ENCODE results near the gene TOP3A. TPM values are rescaled to one million over a fixed set of nuclear protein-coding genes. Genes with fewer than 3 reads are reported as not detected.

The TOP3A gene
- total RNA-seq, 1 donor from 2014 or later, result 23.8 TPM

- ATAC-seq, result no peak
Measured at GRCh38 chr17:18270046-18270931, 44.5 kb downstream of the TOP3A start.

DNA sequence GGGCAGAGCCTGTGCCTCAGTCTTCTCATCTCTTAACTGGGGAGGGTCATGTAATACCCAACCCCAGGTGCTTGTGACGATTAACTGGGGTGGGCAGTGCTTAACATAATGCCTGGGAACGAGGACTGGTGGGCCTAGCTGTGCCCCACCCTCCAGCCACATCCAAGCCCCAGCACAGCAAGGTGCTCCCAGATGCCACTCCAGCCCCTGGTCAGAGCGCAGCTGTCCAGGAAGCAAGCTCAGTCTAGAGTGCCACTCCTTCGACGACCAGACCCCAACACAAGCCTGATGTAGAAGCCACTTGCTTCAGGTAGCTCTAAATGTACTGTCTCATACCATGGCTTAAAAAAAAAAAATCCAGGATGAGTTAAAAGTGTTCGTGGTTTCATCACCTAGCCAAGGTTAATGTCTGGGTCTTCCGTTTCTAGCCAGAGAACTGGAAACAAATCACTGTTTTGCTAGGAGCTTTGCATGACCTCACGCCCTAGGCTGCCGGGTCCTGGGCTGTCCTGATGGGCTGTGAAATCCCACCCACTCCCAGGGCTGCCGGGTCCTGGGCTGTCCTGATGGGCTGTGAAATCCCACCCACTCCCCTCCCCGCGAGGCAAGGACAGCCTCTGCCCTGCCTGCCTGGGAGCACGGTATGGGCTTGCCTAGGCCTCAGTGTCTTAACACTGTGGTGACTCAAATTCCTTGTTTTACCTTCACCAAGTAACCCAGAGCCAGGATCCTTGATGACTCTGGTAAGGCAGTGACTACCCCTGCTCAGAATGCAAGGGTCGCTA lies 46.7 kb downstream of the TOP3A start:
- peak; percentile 55 for ATAC-seq

GRCh38 chr17:18267366-18267765 lies 47.4 kb downstream of the TOP3A start:
- ATAC-seq, result no peak

- ATAC-seq, result no peak
Measured at GRCh38 chr17:18263885-18264682, 50.7 kb downstream of the TOP3A start.

DNA sequence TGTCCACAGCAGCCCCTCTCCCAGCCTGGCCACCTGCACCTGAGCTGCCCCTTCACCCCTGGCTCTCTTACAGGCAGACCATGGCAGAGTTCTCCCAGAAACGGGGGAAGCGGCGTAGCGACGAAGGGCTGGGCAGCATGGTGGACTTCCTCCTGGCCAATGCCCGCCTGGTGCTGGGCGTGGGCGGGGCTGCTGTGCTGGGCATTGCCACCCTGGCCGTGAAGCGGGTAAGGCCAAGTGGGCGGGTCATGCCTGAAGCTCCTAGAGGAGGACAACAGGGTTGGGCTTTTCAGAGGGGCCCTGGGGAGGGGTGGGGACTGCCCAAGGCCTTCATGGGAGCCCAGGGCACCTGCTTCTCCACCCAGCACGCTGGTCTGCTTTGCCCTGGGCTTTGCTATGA lies 52.2 kb downstream of the TOP3A start:
- no peak for ATAC-seq

DNA sequence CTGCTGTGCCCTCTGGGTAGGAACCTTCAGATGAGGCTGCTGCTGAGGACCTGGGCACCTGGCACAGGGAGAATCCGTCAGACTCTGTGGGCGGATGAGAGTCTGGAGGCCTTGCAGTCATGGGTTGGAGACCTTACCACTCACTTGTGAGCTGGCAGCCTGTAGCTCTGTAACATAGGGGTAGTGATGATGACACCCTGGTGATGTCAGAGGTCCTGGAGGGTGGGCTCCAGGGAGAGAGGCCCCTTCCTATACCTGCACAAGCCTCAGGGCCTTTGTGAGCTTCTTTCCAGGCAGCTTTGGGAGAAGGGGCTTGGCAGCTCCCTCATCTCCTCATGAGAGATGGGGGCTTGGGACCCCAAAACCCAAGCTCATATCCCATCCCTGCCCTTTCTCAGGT lies 52.7 kb downstream of the TOP3A start:
- ATAC-seq, result no peak

GRCh38 chr17:18261659-18262058 lies 53.1 kb downstream of the TOP3A start:
- ATAC-seq, result no peak

DNA sequence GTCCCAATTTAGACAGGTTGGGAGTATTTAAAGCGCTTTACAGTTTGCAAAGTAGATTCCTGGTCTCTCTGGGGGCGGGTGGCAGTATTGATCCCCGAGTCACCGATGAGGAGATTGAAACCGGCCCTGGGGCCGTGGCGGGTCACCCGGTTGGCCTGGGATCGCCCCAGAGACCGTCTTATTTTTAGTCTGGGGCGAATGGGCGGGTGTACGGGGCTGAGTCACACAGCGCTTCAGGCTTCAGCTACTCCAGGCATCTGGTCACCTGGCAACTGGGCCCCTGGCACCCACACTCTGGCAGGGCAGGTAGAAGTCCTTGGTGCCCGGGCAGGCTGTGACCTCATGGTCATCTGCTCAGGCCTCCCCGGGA lies 53.7 kb downstream of the TOP3A start:
- ATAC-seq, result peak; percentile 49

GRCh38 chr17:18260332-18261145 lies 54.3 kb downstream of the TOP3A start, which contains the start of gene MIEF2:
TSS of gene MIEF2 (plus strand) at chr17:18260662. CDS start at chr17:18262721, 2,059 bp downstream.
- peak; percentile 83 for ATAC-seq

DNA sequence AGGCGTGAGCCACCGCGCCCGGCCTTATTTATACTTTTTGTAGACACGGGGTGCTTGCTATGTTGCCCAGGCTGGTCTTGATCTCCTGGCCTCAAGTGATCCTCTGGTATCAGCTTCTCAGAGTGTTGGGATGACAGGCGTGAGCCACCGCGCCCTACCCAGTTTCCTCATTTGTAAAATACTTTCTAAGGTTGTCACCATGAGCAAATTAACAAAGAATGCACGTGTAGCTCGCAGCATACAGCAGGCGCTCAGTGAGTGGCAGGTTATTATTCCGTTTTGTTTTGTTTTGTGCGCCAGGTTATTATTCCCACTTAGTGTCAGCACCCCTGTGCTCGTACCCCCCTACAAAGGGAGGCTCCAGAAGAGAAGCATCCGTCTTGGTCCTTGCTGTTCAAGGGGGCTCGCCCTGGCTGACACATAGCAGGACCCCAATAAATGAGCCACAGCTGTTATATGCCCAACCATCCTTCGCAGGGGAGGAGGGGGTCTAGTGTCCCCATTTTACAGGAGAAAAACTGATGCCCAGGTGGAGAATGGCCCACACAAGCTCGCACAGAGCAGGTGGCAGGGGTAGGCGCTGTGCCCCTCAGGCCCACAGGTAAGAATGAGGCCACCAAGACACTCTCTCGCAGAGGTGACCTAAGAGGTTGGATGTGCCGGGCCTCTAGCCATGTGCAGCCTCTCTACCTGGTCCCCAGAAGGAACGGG lies 55.0 kb downstream of the TOP3A start:
- ATAC-seq, result peak; percentile 29

DNA sequence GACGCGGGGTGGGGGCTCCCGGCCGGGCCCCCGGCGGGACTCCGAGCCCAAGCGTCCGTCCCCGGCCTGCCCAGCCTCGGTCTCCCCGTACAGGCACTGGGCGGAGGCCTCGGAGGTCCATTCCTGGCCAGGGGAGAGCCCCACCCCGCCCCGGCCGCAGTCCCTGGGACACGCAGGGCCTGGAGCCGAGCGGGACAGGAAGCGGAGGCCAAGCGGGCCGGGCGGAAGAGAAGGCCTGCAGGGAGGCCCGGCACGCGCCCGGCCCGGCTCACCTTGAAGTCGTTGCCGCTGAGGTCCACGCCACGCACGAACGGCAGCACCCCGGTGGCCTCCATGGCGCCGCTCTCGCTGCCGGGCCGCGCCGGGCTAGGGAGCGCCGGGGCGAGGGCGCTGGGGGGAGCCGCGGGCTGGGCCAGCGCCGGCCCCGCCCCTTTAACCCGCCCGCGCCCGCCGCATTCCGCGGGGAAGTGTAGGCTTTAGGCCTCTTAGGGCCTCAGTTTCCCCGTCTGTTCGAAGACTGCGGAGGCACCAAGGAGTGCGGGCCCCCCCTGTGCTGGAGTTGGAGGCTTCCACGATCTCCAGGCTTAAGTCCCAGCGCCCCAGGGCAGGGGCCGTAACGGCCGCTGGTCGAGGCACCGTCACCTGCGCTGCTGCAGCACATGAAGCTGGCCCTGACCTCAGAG lies 56.3 kb downstream of the TOP3A start, which contains the start of gene FLII:
FLII (minus strand) TSS at position 383 of the 683 bp plus-strand sequence; CDS start at position 335, 48 bp downstream.
- peak; percentile 51 for ATAC-seq

GRCh38 chr17:18257982-18258355 lies 56.8 kb downstream of the TOP3A start:
- peak; percentile 70 for ATAC-seq

DNA sequence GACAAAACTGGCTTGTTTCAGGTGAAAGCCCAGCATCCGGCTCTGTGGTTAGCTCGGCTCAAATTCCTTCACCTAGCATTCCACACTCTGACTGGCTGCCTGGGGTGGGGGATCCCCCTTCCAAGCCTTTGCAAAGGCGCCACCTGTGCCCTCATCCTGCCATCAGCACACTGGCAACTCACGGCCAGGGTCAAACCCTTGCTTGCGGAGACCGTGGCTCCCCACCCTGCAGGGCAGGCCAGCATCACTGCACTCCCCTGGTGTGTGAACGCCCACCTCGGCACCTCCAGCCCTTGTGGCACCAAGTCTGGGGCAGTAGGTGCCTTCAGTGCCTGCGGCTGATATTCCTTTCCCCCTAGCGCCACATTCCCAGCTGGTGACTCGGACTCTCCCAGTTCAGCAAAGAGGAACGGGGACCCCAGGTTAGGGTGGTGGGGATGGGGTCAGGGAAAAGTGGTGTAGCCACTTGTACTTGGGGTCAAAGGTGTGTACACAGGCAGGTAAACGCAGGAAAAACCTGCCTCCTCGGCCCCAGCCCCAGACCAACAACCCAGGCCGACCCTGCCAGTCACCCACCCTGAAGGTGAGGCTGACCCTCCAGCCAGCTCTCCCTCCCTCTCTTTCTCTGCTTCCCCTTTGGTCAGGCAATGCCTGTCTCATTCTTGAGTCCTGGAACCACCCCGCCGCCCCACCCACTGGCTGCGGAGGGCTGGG lies 57.4 kb downstream of the TOP3A start:
- peak; percentile 14 for ATAC-seq

GRCh38 chr17:18256776-18257175 lies 58.0 kb downstream of the TOP3A start:
- no peak for ATAC-seq

- ATAC-seq, result no peak
Measured at GRCh38 chr17:18256351-18256750, 58.4 kb downstream of the TOP3A start.

- no peak for ATAC-seq
Measured at GRCh38 chr17:18254888-18255649, 59.7 kb downstream of the TOP3A start.

GRCh38 chr17:18253947-18254821 lies 60.6 kb downstream of the TOP3A start:
- no peak for ATAC-seq

Data from esophagus mucosa (tissue), 1 donor.